ENCODE data around the gene GLDN.

Gene GLDN

DNA sequence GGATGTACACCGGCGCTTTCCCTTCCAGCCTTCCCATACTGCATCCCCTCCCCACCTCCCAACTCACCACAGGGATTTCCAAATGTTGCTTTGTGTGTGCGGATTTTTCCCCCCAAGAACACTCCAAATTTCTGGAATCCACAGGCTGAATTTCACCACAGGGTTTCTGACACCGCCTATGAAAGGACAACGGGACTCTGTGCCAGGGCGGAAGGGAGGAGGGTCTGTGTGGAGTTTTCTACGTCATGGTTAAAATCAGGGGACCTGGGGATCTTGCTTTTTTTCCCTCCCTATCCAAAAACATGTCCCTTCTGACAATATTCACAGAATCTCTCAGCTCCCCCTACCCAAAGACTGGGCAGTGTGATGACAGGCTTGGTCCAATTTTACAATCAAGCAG, 17.7 kb upstream of the GLDN start:
- no peak for DNase-seq

DNA sequence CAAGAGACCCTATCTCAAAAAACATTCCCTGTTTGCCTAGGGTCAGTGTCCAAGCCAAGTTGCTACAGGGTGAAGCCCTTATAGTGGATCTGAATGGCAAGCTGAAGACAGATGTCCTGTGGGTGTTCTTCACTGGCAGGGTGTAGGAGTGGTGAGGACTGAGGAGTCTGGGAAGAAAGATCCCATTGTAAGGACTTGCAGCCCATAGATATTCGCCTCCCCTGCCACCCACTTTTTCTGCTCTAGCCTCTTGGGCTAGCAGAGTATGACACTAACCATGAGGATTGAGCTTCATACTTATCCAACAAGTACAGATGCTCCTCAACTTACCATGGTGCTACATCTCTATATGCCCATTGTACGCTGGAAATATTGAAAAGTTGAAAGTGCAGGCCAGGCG, 16.3 kb upstream of the GLDN start:
- DNase-seq = no peak

DNA sequence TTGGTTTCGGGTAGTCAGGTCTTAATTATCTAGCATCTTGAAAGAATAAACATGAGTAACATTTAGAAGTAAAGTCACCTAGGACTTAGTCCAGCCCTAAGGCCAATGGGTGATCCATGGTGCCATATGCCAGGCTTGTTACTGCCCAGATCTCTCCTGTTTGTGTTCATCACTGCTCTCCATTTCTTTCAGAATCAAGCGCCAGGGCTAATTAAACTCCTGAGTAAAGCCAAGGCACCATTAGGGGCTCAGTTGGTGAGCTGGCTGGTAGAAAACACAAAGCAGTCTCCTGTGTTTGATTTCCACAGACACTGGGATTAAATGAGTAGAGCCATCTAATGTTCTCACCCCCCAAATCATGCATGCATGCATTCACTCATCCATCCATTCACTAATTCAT, 14.4 kb upstream of the GLDN start:
- DNase-seq = no peak

DNA sequence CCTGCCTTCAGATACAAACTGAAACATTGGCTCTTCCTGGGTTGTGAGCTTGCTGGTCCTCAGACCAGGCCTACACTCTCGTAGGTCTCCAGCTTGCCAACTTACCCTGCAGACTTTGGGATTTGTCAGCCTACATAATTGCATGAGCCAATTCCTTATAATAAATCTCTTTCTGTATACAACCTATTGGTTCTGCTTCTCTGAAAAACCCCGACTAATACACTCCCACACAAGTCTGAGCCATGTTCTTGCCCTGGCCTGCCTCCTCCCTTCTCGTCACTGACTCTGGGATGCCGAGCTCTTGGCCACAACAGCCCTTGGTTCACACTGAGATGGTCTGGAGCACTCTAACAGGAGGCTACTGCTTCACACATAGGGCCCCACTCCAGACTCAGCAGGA, 12.5 kb upstream of the GLDN start:
- DNase-seq = no peak

DNA sequence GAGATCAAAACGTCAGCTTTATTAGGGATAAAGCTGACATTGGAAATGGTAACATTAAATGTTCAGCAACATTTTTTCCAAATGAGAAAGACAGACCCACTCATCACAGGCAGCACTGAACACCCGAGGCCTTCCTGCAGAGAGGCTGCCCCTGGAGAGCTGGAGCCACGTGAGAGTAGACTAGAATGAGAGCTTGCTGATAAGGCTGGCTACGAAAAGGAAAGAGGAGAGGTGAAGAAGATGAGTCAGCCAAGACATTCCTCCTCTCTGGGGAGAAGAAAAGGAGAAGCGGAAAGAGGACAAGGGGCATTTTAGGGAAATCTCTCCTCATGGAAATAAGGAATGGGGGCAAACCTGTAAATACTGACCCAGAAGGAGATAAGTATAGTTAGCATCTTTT, 10.3 kb upstream of the GLDN start:
- no peak for DNase-seq

DNA sequence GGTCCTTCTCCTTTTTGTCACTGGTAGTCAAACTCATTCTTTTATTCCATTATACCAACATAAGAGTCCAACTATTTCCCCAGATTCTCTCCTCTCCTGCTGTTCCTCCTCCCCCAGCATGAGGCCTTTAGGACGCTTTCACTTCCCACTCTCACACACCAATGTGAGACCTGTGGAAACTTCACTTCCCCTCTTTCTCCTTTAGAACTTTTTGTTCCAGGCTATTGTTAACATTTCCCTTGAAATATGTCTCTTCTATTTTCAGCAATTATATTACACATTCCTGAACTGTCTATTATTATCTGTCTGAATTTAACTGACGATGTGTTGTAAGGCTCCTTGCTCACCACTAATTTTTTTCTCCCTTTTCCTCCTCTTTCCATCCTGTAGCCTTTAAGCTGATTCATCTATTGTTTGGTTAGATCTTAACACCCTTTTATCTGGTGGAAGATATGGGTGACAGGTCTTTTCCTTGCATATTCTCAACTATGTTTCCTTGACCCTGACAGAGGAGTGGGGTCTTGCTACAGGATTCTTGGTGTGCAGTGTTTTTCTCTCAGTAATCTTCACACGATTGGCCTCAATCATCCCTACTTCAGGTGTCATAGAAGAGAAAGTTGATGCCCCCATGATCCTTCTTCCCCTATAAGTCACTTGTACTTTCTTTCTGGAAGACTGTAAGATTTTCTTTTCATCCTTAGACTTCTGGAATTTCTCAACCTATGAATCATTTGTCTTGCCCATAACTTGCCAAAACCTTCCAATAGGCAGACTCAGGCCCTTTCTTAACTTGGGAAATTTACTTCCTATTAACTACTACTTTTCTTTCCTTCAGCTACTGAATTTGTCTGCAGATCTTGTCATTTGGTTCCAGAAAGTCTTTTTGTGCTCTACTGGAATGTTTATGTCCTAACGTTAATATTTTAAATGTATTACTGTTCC, 9.0 kb upstream of the GLDN start:
- no peak for DNase-seq

DNA sequence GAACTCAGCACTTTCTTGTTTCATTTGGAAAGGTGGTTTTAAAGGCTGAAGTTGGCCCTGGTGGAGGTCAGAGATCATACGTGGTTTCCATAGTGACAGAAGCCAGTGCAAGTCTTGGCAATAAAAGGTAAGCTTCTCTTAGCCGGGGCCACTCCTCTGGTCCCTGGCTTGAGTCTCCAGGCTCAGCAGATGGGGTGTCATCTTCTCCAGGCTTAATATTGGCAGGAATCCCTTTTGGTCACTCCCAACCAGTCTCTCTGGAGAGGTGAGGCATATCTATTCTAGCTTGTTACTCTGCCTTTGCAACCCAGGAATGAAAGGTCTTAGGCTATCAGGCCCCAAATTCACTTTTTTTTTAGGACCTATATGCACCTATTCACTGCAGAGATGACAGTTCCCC, 7.9 kb upstream of the GLDN start:
- no peak for DNase-seq

DNA sequence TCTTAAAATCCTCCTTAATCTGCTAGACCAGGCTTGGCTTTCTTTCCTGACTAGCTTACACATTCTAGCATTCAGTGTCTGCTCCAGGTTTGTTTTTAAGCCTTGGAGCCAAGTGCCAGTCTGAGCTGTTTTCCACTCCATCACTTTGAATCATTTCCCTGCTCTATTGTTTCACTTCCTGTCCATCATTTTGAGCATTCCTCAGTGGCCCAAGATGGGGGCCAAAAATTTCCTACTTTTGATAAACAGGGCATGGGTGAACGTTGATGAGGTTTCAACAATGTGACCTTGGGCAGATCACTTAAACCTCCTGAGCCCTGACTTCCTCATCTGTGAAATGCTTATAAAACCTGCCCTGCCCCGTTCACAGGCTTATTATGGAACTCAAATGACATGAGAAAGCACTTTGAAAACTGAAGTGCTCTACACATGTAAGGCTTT, 7.4 kb upstream of the GLDN start:
- DNase-seq = no peak

DNA sequence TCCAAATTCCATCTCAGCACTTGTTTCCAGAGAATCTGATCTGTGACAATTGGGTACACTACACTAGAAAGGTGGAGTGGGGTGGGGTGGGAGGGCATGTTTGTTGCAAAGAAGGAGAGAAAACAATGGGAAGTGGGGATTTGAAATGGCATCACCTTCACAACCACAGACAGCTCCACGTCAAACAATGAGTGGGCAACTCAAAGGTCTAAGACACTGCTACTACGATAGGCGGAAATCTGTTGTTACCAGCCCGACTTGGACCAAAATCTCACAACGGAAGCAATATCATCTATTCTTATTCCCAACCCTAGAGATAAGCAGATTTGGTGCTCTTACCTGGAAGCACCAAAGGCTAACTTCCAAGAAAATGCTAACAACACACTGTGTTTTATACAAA, 6.4 kb upstream of the GLDN start:
- no peak for DNase-seq

DNA sequence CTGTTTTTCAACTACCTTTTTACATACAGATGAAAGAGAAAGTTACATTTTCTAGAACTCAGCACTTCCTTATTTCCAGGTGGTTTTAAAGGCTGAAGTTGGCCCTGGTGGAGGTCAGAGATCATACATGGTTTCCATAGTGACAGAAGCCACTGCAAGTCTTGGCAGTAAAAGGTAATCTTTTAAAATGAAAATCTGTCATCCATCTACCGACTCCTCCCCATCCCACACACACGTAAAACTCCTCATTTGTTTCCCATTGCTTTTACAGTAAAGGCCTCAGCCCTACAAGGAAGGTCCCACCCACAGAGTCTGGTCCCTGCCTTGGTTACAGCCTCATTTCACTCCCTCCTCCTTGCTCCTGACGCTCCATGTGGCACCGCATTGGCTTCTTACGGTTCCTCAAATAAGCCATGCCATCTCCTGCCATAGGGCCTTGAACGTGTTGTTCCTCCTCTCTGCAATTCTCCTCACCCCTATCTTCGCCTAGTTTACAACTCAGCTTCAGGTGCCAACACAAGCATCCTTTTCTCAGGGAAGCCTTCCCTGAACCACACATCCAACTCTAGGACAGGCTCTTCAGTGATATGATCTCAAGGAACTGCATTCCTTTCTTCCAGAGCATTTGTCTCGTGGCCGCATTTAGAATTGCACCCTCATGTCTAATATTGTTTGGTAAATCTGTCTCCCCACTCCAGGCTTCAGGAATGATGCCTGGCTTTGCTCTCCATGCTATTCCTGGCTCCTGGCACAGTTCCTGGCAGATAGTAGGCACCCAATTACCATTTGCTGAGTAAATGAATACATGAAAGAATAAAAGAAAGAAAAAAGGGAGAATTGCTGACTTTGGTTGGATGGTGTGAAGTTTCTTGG, 5.7 kb upstream of the GLDN start:
- DNase-seq = no peak

DNA sequence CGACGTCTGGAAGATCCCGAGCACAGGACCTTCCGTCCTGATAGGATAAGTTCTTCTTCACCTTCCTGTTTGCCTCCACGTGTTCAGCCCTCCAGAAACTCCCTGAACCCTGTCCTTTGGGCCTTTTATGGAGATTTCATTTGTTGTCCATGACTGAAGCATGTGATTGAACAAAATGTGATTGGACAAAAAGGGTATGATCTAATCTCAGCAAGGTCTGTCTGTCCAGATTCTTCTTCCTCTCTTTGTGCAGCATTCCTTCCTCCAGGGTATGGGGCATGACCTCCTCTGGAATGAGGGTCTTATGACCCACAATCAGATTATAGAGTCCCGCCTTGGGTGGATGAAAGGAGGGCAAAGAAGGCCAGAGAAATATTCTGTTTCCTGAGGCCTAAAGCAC, 3.0 kb upstream of the GLDN start, which contains the start of gene CYP19A1:
Gene CYP19A1, minus strand, starts transcription at position 101 of the 400 bp plus-strand sequence. CDS start 95,684 bp downstream, outside the sequence.
- DNase-seq = no peak

DNA sequence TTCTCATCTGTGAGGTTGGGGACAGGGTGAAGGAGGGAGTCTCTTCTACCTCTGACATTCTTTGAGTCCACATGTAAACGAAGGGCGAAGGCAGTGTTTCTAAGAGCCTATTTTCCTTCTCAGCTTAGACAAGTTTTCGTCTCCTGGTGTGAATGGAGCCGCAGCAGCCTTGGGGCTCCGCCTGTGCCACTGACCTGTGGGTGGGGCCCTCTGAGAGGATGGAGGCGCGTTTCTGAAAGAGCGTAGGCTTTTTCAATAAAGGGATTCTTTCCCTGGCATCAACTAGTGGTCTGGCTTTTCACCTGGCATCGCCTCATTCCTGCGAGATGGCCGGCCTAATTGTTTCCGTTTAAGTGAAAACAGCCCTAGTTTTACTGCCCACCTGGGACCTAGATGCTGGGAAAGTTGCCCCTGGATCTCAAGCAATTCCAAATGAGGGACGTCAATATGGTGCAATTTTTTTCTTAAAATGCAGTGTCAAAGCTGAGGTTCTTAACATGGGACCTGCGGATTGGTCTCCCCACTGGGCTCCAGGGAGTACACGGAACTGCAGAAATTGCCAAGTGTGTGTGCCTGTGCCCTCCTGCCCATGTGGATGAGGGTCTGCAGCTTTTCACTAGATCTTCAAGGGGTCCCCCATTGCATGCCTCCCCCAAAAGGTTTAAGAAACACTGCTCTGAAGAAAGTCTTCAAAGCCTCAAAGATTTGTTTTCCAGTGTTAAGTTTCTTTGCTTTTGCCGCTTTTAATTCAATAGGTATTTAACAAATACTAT, 958 bp downstream of the GLDN start:
- DNase-seq = no peak

DNA sequence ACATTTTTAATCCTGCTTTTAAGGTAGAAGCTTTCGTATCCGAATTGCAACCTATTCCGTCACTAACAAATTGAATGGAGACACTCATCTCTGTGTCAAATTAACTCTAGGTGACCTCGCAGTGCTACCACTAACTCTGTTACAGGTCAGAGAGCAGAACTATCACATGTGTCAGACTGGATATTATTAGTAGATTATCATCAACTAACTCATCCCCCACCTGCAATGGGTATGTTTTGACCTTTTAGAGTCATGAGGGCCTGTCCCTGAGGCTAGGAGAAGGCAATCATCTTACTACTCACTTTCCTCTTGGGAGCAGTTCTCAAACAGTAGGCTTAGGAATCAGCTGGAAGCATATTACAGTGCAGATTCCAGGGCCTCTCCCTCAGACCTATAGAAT, 2.0 kb downstream of the GLDN start:
- DNase-seq = no peak

DNA sequence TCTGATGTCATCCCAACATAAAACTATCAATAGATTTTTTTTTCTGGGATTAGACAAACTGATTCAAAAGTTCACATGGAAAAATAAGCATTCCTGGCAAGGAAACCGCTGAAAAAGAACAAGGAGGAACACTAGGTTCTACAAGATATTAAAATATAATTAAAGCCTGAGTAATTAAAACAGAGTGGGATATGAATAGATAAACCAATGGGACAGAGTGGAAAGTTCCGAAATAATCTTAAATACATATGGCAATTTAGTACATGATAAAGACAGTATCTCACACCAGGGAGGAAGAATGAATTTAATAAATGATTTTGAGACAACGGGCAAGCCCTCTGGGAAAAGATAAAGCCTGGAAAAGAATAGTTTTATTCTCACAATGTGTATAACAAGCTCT, 4.7 kb downstream of the GLDN start:
- DNase-seq = no peak

DNA sequence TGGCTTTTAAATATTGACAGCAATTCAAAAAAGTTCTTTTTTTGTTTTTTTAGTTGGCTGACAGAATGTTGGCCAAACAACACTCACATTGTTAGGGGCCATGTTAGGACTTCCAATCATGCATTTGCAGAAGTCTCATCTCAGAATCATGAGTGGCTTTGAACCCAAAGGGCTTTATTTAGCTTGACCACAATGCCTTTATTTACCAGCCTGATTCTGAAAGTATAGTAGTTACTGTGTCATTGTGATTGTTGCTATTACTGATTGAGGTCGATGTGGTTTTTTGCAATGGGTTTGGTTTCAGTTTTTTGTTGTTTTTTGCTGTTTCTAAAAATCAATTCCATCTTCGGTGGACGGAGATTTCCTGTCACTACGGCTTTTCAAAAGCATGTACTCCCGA, 7.2 kb downstream of the GLDN start:
- DNase-seq = no peak

DNA sequence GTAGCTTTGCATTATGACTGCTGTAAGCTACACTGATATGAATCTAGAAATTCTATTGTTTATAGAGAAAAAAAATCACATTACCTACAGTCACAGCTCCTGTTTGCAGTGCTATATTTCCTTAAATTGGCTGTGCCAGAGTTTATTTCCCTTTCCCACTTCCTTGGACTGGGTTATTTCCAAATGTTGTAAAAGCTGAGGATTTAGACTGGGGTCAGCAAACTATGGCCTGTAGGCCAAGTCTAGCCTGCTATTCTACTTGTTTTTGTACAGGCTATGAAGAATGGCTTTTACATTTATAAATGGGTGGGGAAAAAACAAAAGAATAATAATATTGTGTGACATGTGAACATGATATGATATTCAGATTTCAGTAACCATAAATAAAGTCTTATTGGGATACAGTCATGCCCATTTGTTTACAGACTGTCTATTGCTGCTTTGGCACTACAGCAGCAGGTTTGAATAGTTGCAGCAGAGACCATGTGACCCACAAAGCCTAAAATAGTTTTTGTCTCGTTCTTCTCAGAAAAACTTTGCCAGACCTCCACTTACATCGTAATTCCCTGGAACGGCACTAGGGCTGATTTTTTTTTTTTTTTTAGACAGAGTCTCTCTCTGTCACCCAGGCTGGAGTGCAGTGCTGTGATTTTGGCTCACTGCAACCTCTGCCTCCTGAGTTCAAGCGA, 7.8 kb downstream of the GLDN start:
- no peak for DNase-seq

DNA sequence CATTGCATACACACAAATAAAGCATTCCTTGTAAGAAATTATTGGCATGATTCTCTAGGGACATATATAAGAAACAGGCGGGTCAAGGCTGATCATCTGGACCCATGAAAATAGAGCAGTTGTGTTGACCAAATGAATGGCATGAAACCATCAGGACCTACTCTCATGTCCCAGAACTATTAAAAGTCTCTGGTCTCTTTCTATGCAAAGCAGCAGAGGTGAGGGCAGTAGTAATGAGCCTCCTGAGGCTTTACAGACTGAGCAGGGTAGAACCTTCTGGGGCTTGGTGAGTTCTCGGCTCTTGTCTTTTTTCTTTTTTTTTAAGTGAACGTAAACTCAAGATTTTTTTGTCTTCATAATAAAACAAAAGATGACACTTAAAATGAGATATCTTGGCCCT, 9.3 kb downstream of the GLDN start:
- DNase-seq = no peak

DNA sequence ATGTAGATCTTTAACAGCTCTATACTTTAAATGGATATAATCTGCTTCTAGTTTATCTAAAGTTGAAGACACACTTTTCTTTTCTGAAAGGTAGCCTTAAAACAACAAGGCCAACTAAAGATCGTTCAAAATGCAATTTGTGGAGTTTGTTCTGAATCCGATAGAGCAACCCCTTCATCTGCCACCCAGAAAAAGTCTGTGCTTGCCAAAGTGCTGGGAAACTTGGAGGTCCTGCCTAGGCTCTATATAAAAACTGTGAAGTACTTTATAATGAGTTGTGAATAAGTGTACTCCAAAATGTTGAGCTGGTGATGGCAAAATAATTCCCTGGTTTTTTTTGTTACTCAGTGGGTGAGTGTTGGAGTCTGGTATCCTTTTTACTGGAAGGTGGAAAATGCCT, 12.5 kb downstream of the GLDN start:
- DNase-seq = no peak

DNA sequence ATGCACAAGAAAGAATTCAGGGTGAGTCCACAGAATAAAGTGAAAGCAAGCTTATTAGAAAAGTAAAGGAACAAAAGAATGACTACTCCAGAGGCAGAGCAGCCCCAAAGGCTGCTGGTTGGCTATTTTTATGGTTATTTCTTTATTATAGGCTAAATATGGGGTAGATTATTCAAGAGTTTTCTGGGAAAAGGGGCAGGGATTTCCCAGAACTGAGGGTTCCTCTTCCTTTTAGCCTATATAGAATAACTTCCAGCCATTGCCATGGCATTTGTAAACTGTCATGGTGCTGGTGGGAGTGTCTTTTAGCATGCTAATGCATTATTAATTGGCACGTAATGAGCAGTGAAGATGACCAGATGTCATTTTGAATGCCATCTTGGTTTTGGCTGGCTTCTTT, 13.6 kb downstream of the GLDN start:
- no peak for DNase-seq

DNA sequence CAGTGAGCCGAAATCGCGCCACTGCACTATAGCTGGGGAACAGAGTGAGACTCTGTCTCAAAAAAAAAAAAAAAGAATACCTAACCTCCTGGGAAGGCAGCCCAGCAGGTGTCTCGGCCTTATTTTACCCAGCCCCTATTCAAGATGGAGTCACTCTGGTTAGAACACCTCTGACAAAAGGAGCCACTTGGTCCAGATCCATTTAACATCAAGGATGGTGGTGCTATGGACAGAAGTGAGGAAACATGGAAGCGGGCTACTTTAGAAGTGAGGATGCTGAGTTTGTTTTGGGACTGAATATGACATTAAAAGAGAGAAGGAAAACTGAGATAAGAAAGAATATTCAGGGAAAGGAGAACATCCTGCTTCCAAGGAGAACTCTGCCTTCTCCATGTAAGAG, 14.7 kb downstream of the GLDN start:
- DNase-seq = no peak

DNA sequence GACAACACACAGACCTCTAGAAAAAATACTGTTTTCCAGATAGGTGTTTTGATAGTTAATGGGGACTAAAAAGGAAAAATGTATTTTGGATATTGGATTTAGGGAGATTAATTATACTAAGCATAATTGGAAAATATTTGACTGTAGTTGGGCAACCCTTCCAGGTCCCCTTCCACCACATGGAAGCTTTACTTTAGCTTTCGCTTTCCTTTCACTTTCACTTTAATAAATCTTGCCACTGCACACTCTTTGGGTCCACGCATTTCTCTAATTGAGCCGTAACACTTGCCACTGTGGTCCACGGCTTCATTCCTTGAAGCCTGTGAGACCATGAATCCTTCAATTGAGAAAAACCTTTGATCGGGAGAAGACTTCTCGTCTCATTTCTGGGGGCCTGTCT, 15.5 kb downstream of the GLDN start:
- DNase-seq = no peak

DNA sequence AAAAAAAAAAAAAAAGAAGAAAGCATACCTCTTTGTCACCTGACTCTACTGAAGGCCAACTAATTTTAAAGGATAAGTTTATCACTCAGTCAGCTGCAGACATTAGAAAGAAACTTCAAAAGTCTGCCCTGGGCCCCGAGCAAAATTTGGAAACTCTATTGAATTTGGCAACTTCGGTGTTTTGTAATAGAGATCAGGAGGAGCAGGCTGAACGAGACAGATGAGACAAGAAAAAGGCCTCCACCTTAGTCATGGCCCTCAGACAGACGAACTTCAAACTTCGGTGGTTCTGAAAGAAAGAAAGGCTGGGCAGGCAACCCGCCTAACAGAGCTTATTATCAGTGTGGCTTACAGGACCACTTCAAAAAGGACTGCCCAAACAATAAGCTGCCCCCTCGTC, 18.5 kb downstream of the GLDN start:
- DNase-seq = no peak

DNA sequence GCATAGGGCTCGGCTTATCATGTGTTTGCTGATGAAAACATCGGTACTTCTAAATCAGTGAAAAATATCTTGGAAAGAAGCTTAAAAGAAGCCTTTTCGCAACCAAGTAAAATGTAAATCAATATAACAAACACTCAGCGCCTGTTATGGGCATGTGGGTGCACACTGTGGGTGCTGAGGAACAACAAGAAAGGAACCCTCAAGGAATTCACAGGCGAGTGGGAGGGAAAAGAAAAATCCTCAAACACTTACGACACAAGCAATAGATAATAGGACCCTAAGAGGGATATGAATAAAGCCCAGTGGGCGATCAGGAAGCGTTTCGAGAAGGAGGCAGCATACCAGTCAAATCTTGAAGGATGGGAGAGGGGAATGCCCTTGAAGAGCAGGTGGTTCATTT, 21.9 kb downstream of the GLDN start:
- DNase-seq = no peak
